MM.1S (cell line): Measurements from ENCODE around the gene ARHGEF2.

ENCODE experiments used
- EZH2 ChIP-seq: fragments of 300-600 bp; sonication (generic); optimal IDR thresholded peaks from 2 replicates; pipeline ENCODE3; 2017; ENCODE audit warnings: low read depth, mild to moderate bottlenecking, antibody characterized with exemption, low read length, mixed read lengths
- EZH2phosphoT487 ChIP-seq: fragments of 300-600 bp; sonication (generic); IDR thresholded peaks from 2 replicates; pipeline ENCODE4 v1.6.1; 2018; ENCODE audit warnings: antibody characterized with exemption, low read length
- TF ChIP-seq, protein P1 (sequence below): fragments of 300-600 bp; sonication (generic); IDR thresholded peaks from 2 replicates; pipeline ENCODE4 v1.5.1; 2016; ENCODE audit warnings: antibody characterized with exemption, low read length, mixed read lengths

GRCh38 chr1:155981266-155982088 lies 3.1 kb upstream of the ARHGEF2 start:
- TF ChIP-seq, protein P1, sequence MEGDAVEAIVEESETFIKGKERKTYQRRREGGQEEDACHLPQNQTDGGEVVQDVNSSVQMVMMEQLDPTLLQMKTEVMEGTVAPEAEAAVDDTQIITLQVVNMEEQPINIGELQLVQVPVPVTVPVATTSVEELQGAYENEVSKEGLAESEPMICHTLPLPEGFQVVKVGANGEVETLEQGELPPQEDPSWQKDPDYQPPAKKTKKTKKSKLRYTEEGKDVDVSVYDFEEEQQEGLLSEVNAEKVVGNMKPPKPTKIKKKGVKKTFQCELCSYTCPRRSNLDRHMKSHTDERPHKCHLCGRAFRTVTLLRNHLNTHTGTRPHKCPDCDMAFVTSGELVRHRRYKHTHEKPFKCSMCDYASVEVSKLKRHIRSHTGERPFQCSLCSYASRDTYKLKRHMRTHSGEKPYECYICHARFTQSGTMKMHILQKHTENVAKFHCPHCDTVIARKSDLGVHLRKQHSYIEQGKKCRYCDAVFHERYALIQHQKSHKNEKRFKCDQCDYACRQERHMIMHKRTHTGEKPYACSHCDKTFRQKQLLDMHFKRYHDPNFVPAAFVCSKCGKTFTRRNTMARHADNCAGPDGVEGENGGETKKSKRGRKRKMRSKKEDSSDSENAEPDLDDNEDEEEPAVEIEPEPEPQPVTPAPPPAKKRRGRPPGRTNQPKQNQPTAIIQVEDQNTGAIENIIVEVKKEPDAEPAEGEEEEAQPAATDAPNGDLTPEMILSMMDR = no peak
- TF ChIP-seq EZH2 = no peak
- TF ChIP-seq EZH2phosphoT487 = no peak
